Spinal cord (tissue), 10 donors: ENCODE measurements around the gene FYCO1. TPM values are rescaled to one million over a fixed set of nuclear protein-coding genes. Genes with fewer than 3 reads are reported as not detected.
A peak's percentile ranks its signal among the peaks of the same experiment; 100 is the strongest.

Source experiments
- DNase-seq, 6 donors: peaks; one replicate each; pipeline versions ENCODE4 v3.0.0 to v3.0.0-alpha.2; 2013 to 2015; ENCODE audit warnings: low spot score in 6 of 6, low read depth in 4 of 6
- H3K27ac ChIP-seq: one replicate; pipeline ENCODE4 v1.5.1; 2013; ENCODE audit warnings: low read depth, low read length, control low read depth
- H3K27me3 ChIP-seq: one replicate; pipeline ENCODE4 v1.6.1; 2013; ENCODE audit warnings: low read length; ENCODE audit not compliant: control insufficient read depth, insufficient read depth
- H3K36me3 ChIP-seq: one replicate; pipeline ENCODE4 v1.6.1; 2013; ENCODE audit warnings: low read length; ENCODE audit not compliant: control insufficient read depth, insufficient read depth
- H3K4me1 ChIP-seq: one replicate; pipeline ENCODE4 v1.6.1; 2013; ENCODE audit warnings: low read length; ENCODE audit not compliant: control insufficient read depth, insufficient read depth
- H3K4me3 ChIP-seq: one replicate; pipeline ENCODE4 v1.5.1; 2013; ENCODE audit warnings: low read depth, low read length, control low read depth
- H3K9me3 ChIP-seq: one replicate; pipeline ENCODE4 v1.6.1; 2013; ENCODE audit warnings: low read length; ENCODE audit not compliant: control insufficient read depth, insufficient read depth
- WGBS: methylation state at CpG from one replicate; pipeline ENCODE4 v1.1.5; 2013; ENCODE audit warnings: missing lambda C conversion rate; ENCODE audit not compliant: insufficient coverage; 5-methylcytosine and 5-hydroxymethylcytosine counted together
- polyA plus RNA-seq, 2 donors: library from polyadenylated mRNA; unstranded; fragments of 120-200 nt; gene quantifications; one replicate each; pipeline ENCODE4 v1.2.1, GENCODE V29; 2013; ENCODE audit not compliant: insufficient read length in 2 of 2
- total RNA-seq, 2 donors: library from RNA; depleted of rRNA in 1 of 2; stranded (reverse); fragments of 120-200 nt in 1 of 2; fragments of >200 nt in 1 of 2; gene quantifications; one replicate each; pipeline versions ENCODE4 v1.2.3 to v1.2.4, GENCODE V29; 2013 to 2014
- donor health status: healthy.

Gene FYCO1
- total and polyA plus RNA-seq, 4 donors = 6.6 to 16.0 (median 8.1) TPM

- Histone ChIP-seq H3K4me3 (no peak overlapping the region), H3K4me1 (peaks cover 4% of the 10 kb centered on the region), H3K36me3 (peaks cover 6% of the 10 kb centered on the region), H3K9me3 (no peaks in the 10 kb centered on the region), H3K27ac (no peak overlapping the region), H3K27me3 (no peaks in the 10 kb centered on the region)
- 90% methylated on average over 6 of the region's 6 CpGs for WGBS
- no peak for DNase-seq
Measured at GRCh38 chr3:45940781-45941365, 54.8 kb downstream of the FYCO1 start.

- WGBS = 89% methylated on average over 5 of the region's 7 CpGs
- Histone ChIP-seq H3K27me3 (no peaks in the 10 kb centered on the region), H3K27ac (no peak overlapping the region), H3K4me1 (peaks cover 4% of the 10 kb centered on the region), H3K36me3 (peaks cover 6% of the 10 kb centered on the region), H3K4me3 (no peak overlapping the region), H3K9me3 (no peaks in the 10 kb centered on the region)
- DNase-seq = no peak
Measured at GRCh38 chr3:45940004-45940780, 55.4 kb downstream of the FYCO1 start.

GRCh38 chr3:45939341-45939771, 56.3 kb downstream of the FYCO1 start:
- 100% methylated on average over 1 of the region's 5 CpGs for WGBS
- H3K9me3 ChIP-seq = no peaks in the 10 kb centered on the region
- peak in 2 of 6 donors; percentile 25 to 28 for DNase-seq
- no peak overlapping the region for H3K4me3 ChIP-seq
- H3K36me3 ChIP-seq = peaks cover 6% of the 10 kb centered on the region
- no peak overlapping the region for H3K27ac ChIP-seq
- H3K27me3 ChIP-seq = no peaks in the 10 kb centered on the region
- peaks cover 4% of the 10 kb centered on the region for H3K4me1 ChIP-seq

GRCh38 chr3:45938864-45939263, 56.8 kb downstream of the FYCO1 start:
- no peaks in the 10 kb centered on the region for H3K27me3 ChIP-seq
- H3K27ac ChIP-seq = no peak overlapping the region
- no peaks in the 10 kb centered on the region for H3K9me3 ChIP-seq
- DNase-seq = peak; percentile 52 to 97 (median 82)
- 10% methylated on average over 2 of the region's 4 CpGs for WGBS
- H3K4me1 ChIP-seq = peaks cover 4% of the 10 kb centered on the region
- no peak overlapping the region for H3K4me3 ChIP-seq
- H3K36me3 ChIP-seq = peaks cover 6% of the 10 kb centered on the region

GRCh38 chr3:45938043-45938435, 57.6 kb downstream of the FYCO1 start:
- no peaks in the 10 kb centered on the region for H3K9me3 ChIP-seq
- no peak overlapping the region for H3K4me3 ChIP-seq
- H3K36me3 ChIP-seq = peaks cover 6% of the 10 kb centered on the region
- no peak overlapping the region for H3K27ac ChIP-seq
- no peaks in the 10 kb centered on the region for H3K27me3 ChIP-seq
- no peak for DNase-seq
- 86% methylated on average over 3 of the region's 4 CpGs for WGBS
- H3K4me1 ChIP-seq = peaks cover 4% of the 10 kb centered on the region

- no peaks in the 10 kb centered on the region for H3K27me3 ChIP-seq
- H3K4me3 ChIP-seq = no peak overlapping the region
- no peaks in the 10 kb centered on the region for H3K9me3 ChIP-seq
- no peak overlapping the region for H3K27ac ChIP-seq
- DNase-seq = no peak
- 88% methylated on average over 7 of the region's 8 CpGs for WGBS
- peaks cover 6% of the 10 kb centered on the region for H3K36me3 ChIP-seq
- peaks cover 4% of the 10 kb centered on the region for H3K4me1 ChIP-seq
Measured at GRCh38 chr3:45937206-45938042, 58.2 kb downstream of the FYCO1 start.

- Histone ChIP-seq H3K36me3 (peaks cover 6% of the 10 kb centered on the region), H3K4me1 (peaks cover 4% of the 10 kb centered on the region), H3K27me3 (no peaks in the 10 kb centered on the region), H3K9me3 (no peaks in the 10 kb centered on the region), H3K27ac (no peak overlapping the region), H3K4me3 (no peak overlapping the region)
- no peak for DNase-seq
- 81% methylated on average over 8 of the region's 9 CpGs for WGBS
Measured at GRCh38 chr3:45936261-45936660, 59.4 kb downstream of the FYCO1 start.

- no peaks in the 10 kb centered on the region for H3K4me1 ChIP-seq
- H3K27me3 ChIP-seq = no peaks in the 10 kb centered on the region
- H3K4me3 ChIP-seq = no peak overlapping the region
- H3K9me3 ChIP-seq = no peaks in the 10 kb centered on the region
- peaks cover 12% of the 10 kb centered on the region for H3K36me3 ChIP-seq
- no peak for DNase-seq
- 60% methylated on average over 2 of the region's 4 CpGs for WGBS
- no peak overlapping the region for H3K27ac ChIP-seq
Measured at GRCh38 chr3:45933591-45933990, 62.0 kb downstream of the FYCO1 start.

- H3K9me3 ChIP-seq = no peaks in the 10 kb centered on the region
- H3K4me1 ChIP-seq = no peaks in the 10 kb centered on the region
- DNase-seq = no peak
- H3K4me3 ChIP-seq = no peak overlapping the region
- H3K27ac ChIP-seq = no peak overlapping the region
- WGBS = 95% methylated on average over 4 of the region's 4 CpGs
- H3K27me3 ChIP-seq = no peaks in the 10 kb centered on the region
- H3K36me3 ChIP-seq = peaks cover 15% of the 10 kb centered on the region
Measured at GRCh38 chr3:45932112-45932511, 63.5 kb downstream of the FYCO1 start.
